Activated CD4-positive, alpha-beta T cell treated with anti-CD3 and anti-CD28 coated beads for 1 hour (primary cell): Measurements from ENCODE around the gene OBSCN.

Experiments
- DNase-seq: peaks from one replicate; pipeline ENCODE4 v3.0.0-alpha.2; 2020

The OBSCN gene

DNA sequence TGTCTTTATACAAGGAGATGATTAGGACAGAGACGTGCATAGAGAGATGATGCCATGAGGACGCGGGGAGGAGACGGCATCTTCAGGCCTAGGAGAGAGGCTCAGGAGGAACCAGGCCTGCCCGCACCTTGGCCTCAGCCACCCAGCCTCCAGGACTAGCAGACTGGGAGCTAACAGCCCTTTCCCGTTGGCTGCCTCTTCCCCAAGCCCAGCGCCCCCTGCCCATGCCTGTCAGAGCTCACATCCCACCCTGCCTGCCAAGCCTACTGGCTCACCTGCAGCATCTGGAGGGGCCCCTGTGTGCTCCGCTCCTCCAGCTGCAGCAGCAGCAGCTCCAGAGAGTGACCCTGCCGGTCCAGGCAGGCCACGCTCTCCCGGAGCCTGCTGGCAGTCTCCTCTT lies 202.8 kb downstream of the OBSCN start:
- DNase-seq, result no peak

DNA sequence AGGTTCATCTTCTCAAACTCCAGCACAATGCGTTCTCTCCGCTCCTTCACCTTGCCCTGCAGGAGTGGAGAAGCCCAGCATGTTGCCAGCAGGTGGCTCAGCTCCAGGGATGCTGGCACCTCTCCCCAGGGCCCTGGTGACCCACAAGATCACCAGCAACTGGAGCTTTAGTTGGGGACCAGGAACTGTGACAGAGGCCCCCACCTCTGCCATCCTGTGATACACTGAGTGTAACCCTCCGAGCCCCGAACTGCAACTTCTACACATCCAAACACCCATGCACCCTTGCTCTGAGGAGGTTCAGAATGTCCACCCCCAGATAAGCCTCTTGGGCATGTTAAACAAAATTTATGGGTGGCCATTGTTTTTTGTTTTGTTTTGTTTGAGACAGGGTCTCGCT lies 203.3 kb downstream of the OBSCN start:
- DNase-seq, result no peak

GRCh38 chr1:228411548-228412430 lies 203.9 kb downstream of the OBSCN start:
- no peak for DNase-seq

DNA sequence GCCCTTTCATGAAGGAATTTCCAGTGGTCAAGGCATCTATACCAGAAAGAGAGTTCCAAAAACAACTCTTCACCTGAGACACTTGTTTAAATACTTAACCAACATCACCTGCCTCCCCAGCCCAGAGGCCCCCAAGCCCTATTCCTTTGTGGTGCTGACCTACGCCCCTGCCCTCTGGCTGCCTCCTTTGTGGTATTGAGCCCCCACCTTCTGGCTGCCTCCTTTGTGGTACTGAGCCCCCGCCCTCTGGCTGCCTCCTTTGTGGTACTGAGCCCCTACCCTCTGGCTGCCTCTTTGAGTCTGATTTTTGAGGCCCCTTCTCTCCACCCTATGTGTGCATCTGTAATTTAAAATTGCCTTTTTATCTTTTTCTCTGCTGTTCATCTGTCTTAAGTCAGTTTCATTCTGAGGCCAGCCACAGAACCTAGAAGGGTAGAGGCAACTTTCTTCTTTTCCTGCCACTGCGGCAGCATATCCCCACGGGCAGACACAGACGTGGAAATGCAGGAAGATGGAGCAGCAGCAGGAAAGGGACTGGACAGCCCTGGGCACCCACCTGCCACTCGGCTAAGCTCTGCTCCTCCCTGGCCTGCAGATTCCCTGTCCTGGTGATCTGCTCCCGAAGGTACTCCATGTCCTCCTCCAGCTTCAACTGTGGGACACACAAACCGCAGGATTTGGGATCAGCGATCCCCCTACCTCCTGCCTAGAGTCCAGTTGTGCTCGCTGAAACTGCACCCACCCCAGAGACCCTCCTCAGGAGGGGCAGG lies 205.6 kb downstream of the OBSCN start:
- DNase-seq, result no peak

DNA sequence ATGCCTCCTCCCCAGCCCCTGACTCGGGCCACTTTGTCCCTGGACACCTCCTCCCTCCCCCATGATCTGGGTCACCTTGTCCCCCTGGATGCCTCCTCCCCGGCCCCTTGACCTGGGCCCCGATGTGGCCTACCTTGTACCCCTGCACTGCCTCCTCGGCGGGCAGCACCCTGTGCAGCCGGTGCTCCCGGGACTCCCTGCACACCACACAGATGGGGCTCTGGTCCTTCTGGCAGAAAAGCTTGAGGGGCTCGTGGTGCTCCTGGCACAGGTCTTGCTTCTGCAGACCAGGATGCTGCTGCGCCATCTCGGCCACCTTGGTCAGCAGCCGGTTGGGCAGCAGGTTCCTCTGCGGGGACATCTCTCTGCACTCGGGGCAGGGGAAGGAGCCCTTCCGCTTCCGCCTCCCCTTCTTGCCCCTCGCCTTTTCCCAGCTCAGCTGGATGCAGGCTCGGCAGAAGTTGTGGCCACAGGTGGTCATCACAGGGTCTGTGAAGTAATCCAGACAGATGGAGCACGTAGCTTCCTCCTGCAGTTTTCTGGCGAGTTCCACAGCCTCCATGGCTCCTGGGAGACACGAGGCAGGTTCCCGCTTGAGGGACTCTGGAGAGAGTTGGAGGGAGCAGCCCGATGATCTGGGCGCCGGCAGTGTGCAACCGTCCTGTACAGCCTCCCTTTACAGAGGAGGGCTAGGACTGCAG lies 206.8 kb downstream of the OBSCN start:
- no peak for DNase-seq

DNA sequence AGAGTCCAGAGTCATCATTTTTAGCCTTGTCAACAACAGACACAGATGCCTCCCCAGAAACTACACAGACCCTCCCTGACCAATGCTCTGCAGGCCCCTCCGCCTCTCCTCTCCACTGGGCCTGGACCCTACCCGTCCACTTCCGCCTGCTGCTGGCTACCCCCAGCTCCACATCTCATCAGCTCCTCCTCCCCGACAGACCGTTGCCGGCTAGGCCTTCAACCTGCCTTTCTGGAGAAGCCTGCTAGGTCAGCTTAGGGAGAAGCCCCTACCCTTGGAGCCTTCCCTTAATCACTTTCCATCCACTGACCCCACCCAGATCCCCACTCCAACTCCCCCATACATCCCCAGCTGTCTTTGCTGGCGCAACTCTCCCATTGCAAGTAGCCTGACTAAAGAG lies 207.4 kb downstream of the OBSCN start:
- no peak for DNase-seq

GRCh38 chr1:228415853-228416216 lies 208.0 kb downstream of the OBSCN start:
- DNase-seq, result no peak

- DNase-seq, result no peak
These were observed 208.5 kb downstream of the OBSCN start, which contains the start of gene TRIM17 for GRCh38 chr1:228416217-228416933. TRIM17 (minus strand) TSS chr1:228416861; CDS start chr1:228415072, 1,789 bp downstream.

DNA sequence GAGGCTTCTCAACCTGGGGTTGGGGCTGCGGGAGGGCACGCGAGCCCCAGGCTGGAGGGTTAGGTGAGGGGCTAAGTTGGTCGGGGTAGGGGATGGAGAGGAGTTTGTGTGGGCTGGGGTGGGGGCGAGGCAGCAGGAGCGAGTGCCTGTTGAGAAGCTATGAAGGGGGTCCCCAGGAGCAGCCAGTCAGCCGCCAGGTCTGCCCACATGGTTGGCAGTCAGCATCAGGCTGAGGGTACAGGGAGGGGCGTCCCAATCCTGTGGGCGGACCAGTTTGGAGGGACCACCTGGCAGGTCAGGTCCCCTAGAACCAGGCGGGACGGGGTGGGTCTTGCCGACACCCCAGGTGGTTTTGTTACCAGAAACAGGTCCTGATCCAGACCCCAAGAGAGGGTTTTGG lies 209.2 kb downstream of the OBSCN start:
- no peak for DNase-seq

- DNase-seq, result no peak
These were observed 209.8 kb downstream of the OBSCN start for GRCh38 chr1:228417483-228418203.

- no peak for DNase-seq
These were observed 213.4 kb downstream of the OBSCN start for GRCh38 chr1:228420968-228421826.

- DNase-seq, result no peak
These were observed 215.7 kb downstream of the OBSCN start for GRCh38 chr1:228423404-228424053.

DNA sequence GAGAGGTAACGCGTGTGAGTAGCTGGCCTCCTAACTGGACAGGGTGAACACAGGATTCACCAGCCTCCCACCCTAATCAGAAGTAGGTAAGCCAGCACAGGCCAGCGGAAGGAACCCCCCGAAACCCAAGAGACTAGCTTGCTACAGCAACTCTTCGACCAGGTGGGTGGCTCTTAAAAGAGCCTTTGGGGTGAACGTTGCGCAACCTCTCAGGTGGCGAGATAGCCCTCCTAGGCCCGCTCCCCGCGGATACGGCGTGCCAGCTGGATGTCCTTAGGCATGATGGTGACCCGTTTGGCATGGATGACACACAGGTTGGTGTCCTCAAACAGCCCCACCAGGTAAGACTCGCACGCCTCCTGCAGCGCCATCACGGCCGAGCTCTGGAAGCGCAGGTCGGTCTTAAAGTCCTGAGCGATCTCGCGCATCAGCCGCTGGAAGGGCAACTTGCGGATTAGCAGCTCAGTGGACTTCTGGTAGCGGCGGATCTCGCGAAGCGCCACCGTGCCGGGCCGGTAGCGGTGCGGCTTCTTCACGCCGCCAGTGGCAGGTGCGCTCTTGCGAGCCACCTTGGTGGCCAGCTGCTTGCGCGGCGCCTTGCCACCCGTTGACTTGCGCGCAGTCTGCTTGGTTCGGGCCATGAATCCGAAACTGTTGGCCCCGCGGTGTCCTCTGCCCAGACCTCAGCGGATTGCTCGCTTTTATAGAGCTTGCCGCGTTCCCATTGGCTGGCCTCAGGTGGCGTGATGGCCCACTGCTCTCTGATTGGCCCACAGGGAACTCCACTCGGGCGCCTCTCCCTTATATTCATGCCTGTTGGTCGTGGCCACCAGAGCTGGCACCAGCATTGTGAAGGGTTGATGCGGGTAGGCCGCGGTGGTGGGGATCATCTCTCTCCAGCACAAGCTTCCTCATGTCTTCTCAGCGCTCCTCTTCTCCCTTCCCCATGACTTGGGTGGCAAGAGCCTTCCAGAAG lies 217.1 kb downstream of the OBSCN start:
- DNase-seq, result no peak

GRCh38 chr1:228426518-228427175 lies 218.8 kb downstream of the OBSCN start:
- DNase-seq, result no peak

DNA sequence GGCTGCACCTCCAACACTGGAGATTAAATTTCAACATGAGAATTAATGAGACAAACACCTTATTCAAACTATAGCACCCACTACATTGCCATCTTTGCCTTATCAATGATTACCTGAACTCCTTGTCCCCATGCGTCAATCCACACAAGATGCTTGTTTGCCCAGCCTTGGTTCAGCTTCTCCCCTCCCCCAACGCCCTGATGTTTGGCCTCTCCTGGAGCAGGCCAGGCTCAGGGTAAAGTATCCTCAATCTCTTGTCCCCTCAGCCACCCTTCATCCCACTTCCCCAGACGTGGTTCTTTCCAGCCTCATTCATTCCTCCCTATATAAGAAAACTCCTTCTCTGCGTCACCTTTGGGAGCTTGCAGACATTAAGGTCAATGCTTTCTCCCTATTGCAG lies 220.6 kb downstream of the OBSCN start:
- no peak for DNase-seq
